ENCODE results near the gene KCNK1.

KCNK1 gene

DNA sequence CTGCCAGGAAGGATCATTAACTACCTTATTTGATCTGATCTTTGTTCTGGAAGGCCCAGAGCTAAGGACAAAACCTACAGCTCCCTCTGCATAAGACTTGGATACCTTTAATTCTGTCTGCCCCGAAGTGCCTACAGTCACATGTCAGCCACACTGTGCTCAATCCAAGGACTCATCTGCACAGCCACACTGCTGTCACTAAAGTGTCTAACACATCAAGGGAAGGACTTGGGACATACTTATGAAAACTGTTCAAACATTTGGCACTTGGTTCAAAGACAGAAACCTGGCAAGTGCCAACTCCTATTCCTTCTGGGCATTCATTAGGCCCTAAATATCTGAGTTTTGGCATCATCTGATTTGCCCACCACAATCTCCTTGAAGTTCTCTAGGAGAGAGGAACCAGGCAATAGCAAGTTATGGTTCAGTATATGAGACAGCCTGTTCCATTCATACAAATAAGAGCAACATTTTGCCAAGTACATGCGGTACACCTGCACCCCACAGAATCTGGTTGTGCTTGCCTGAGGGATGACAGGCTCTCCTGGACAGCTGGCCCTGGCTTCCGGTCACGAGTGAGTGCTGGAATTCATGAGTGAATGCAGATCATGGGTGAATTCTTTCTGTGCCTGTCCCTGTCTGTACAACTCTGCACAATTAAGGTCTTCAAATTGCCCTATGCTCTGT is 105.9 kb downstream of the KCNK1 start:
- DNase-seq (ENCODE audit: low read depth) = no peak
- no peak for TF ChIP-seq MYC (IDR thresholded peaks at IDR 0.05; ENCODE audit: low read depth, low read length)
- TF ChIP-seq, protein P1, sequence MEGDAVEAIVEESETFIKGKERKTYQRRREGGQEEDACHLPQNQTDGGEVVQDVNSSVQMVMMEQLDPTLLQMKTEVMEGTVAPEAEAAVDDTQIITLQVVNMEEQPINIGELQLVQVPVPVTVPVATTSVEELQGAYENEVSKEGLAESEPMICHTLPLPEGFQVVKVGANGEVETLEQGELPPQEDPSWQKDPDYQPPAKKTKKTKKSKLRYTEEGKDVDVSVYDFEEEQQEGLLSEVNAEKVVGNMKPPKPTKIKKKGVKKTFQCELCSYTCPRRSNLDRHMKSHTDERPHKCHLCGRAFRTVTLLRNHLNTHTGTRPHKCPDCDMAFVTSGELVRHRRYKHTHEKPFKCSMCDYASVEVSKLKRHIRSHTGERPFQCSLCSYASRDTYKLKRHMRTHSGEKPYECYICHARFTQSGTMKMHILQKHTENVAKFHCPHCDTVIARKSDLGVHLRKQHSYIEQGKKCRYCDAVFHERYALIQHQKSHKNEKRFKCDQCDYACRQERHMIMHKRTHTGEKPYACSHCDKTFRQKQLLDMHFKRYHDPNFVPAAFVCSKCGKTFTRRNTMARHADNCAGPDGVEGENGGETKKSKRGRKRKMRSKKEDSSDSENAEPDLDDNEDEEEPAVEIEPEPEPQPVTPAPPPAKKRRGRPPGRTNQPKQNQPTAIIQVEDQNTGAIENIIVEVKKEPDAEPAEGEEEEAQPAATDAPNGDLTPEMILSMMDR (IDR thresholded peaks at IDR 0.05; ENCODE audit: low read depth, low read length) = no peak
- no peak for TF ChIP-seq POLR2A (IDR thresholded peaks at IDR 0.05; ENCODE audit: extremely low read depth, insufficient read length)
- no peak overlapping the region for H3K4me3 ChIP-seq (ENCODE audit: low read depth, low read length)

- DNase-seq (ENCODE audit: low read depth) = peak; percentile 8
- no peak overlapping the region for H3K4me3 ChIP-seq (ENCODE audit: low read depth, low read length)
- TF ChIP-seq, protein P2, sequence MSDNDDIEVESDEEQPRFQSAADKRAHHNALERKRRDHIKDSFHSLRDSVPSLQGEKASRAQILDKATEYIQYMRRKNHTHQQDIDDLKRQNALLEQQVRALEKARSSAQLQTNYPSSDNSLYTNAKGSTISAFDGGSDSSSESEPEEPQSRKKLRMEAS (IDR thresholded peaks at IDR 0.05; ENCODE audit: low read depth, low read length) = no peak
- TF ChIP-seq MYC (IDR thresholded peaks at IDR 0.05; ENCODE audit: low read depth, low read length) = no peak
- TF ChIP-seq, protein P1 (IDR thresholded peaks at IDR 0.05; ENCODE audit: low read depth, low read length) = no peak
- no peak for TF ChIP-seq POLR2A (IDR thresholded peaks at IDR 0.05; ENCODE audit: extremely low read depth, insufficient read length)
Measured at GRCh38 chr1:233721004-233721595, 107.2 kb downstream of the KCNK1 start.
